Subcutaneous adipose tissue (tissue), 4 donors: Measurements from ENCODE around the gene APP. TPM values are rescaled to one million over a fixed set of nuclear protein-coding genes. Genes with fewer than 3 reads are reported as not detected.

Source experiments
- CTCF ChIP-seq: fragments of 450-650 bp; IDR thresholded peaks from one replicate; pipeline ENCODE4 v1.5.1; 2016; ENCODE audit warnings: low read depth, mild to moderate bottlenecking, control low read depth, antibody characterized with exemption, moderate library complexity
- total RNA-seq, 4 donors: library from RNA; depleted of rRNA; stranded (reverse); fragments of >200 nt; gene quantifications; one replicate each; pipeline ENCODE4 v1.1.0, GENCODE V29; 2016

The APP gene
- total RNA-seq, 4 donors from 2014 or later = 210 to 257 (median 218) TPM

- TF ChIP-seq CTCF = no peak
Measured at GRCh38 chr21:25934130-25934529, 236.4 kb downstream of the APP start.

GRCh38 chr21:25931765-25932164, 238.8 kb downstream of the APP start:
- no peak for TF ChIP-seq CTCF

GRCh38 chr21:25929856-25930520, 240.6 kb downstream of the APP start:
- TF ChIP-seq CTCF = no peak

GRCh38 chr21:25927195-25927880, 243.2 kb downstream of the APP start:
- TF ChIP-seq CTCF = no peak

- no peak for TF ChIP-seq CTCF
Measured at GRCh38 chr21:25925936-25926335, 244.6 kb downstream of the APP start.

GRCh38 chr21:25925064-25925800, 245.3 kb downstream of the APP start:
- no peak for TF ChIP-seq CTCF

- no peak for TF ChIP-seq CTCF
Measured at GRCh38 chr21:25916226-25916625, 254.3 kb downstream of the APP start.
